Kidney (tissue), 14 donors: ENCODE results near the gene CELSR2. TPM values are rescaled to one million over a fixed set of nuclear protein-coding genes. Genes with fewer than 3 reads are reported as not detected.

ENCODE experiments used
- DNase-seq, 5 donors: peaks; one replicate each; pipeline ENCODE4 v3.0.0-alpha.2; 2013 to 2020
- FAIRE-seq: peaks from 2 replicates; lab custom pipeline; 2012; peaks lifted over from hg19 to GRCh38; lab: Jason Lieb, UNC
- H3K27ac ChIP-seq, 2 donors: one replicate each; pipeline ENCODE4 v1.7.0; 2013; ENCODE audit warnings: low read depth in 2 of 2, low read length in 2 of 2, inconsistent platforms in 1 of 2
- H3K27me3 ChIP-seq: one replicate; pipeline ENCODE4 v1.7.1; 2013; ENCODE audit warnings: low read length, inconsistent platforms; ENCODE audit not compliant: control insufficient read depth, insufficient read depth
- H3K36me3 ChIP-seq, 3 donors: one replicate each; pipeline versions ENCODE4 v1.7.0 to v1.7.1; 2013; ENCODE audit warnings: low read length in 3 of 3, control low read depth in 1 of 3, inconsistent platforms in 1 of 3; ENCODE audit not compliant: insufficient read depth in 3 of 3, control insufficient read depth in 2 of 3
- H3K4me1 ChIP-seq, 3 donors: one replicate each; pipeline versions ENCODE4 v1.7.0 to v1.7.1; 2013; ENCODE audit warnings: low read length in 3 of 3, inconsistent platforms in 1 of 3, low read depth in 1 of 3; ENCODE audit not compliant: control insufficient read depth in 2 of 3, insufficient read depth in 2 of 3
- H3K4me3 ChIP-seq, 3 donors: one replicate each; pipeline versions ENCODE4 v1.7.0 to v1.8.1; 2013; ENCODE audit warnings: low read length in 3 of 3, control low read depth in 1 of 3, inconsistent platforms in 1 of 3
- H3K9ac ChIP-seq, 3 donors: one replicate each; pipeline versions ENCODE4 v1.7.0 to v1.7.1; 2013; ENCODE audit warnings: low read length in 3 of 3, control low read depth in 1 of 3, inconsistent platforms in 1 of 3
- H3K9me3 ChIP-seq, 3 donors: one replicate each; pipeline versions ENCODE4 v1.7.0 to v1.7.1; 2013; ENCODE audit warnings: low read length in 3 of 3, control low read depth in 1 of 3, inconsistent platforms in 1 of 3; ENCODE audit not compliant: control insufficient read depth in 2 of 3, insufficient read depth in 1 of 3
- intact Hi-C: fragments of 100-400 bp; cut with DNase I; formaldehyde crosslinking; loops from one replicate; pipeline ENCODE4 v1.11.1; 2022
- polyA plus RNA-seq: library from polyadenylated mRNA; stranded (reverse); fragments of 350-450 nt; fragmentation: Illumina TruSeq; extraction: RNeasy Lipid Tissue Mini Kit (QIAGEN cat#74804); gene quantifications from one replicate; pipeline ENCODE4 v1.2.3, GENCODE V29; 2014; ENCODE audit warnings: low read depth, low replicate concordance; ENCODE audit not compliant: insufficient read depth
- total RNA-seq: library from RNA; stranded (reverse); fragmentation: NEBNext Ultra II Directional; extraction: Animal tissue kit (Norgen Biotek cat#: 25700); gene quantifications from one replicate; pipeline ENCODE4 v1.2.1, GENCODE V29; 2021
- TF ChIP-seq, protein P1 (sequence below): IDR thresholded peaks from 3 replicates; pipeline ENCODE4 v1.5.1; 2012; ENCODE audit warnings: mild to moderate bottlenecking, moderate library complexity, borderline replicate concordance; ENCODE audit not compliant: insufficient read depth; ENCODE audit errors: extremely low read depth
- donor health status: control.
- donor health status: control.
- donor health status: control.
- donor health status: control.
- donor health status: control.
- donor health status: DM: yes; HTN: yes; CAD: no.
- donor health status: Normal renal cell carcinoma (clear cell type).

Gene CELSR2
- total and polyA plus RNA-seq, 2 donors from 2014 or later = 10.6 to 65.6 TPM

DNA sequence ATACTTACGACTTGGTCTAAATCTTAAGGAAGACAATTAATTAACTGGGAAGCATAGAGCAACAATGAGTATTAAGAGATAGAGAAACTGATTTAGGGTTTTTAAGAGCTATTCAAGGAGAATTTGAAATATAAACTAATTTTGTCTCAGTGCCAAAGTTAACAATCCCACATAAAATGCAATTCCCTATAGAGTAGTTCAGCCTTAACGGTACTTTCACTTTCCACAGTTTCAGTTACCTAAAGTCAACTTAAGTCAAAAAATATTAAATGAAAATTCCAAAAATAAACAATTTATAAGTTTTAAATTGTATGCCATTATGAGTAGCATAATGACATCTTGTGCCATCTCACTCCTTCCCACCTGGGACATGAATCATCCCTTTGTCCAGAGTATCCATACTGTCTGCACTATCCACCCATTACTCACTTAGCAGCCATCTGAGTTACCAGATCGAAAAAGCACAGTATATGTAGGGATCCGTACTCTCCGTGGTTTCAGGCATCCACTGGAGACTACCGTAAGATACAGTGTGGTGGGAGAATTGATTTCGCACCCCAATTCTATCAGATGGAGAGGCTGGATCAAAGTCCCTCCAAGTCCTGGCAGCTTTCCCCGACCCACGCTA lies 40.4 kb upstream of the CELSR2 start:
- TF ChIP-seq, protein P1, sequence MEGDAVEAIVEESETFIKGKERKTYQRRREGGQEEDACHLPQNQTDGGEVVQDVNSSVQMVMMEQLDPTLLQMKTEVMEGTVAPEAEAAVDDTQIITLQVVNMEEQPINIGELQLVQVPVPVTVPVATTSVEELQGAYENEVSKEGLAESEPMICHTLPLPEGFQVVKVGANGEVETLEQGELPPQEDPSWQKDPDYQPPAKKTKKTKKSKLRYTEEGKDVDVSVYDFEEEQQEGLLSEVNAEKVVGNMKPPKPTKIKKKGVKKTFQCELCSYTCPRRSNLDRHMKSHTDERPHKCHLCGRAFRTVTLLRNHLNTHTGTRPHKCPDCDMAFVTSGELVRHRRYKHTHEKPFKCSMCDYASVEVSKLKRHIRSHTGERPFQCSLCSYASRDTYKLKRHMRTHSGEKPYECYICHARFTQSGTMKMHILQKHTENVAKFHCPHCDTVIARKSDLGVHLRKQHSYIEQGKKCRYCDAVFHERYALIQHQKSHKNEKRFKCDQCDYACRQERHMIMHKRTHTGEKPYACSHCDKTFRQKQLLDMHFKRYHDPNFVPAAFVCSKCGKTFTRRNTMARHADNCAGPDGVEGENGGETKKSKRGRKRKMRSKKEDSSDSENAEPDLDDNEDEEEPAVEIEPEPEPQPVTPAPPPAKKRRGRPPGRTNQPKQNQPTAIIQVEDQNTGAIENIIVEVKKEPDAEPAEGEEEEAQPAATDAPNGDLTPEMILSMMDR = no peak
- FAIRE-seq (no peak), DNase-seq (peak in 1 of 5 donors; percentile 36)
- no peaks in the 10 kb centered on the region for H3K27me3 ChIP-seq
- intact Hi-C loops = no loop called here
- no peak overlapping the region for H3K9ac ChIP-seq
- H3K36me3 ChIP-seq = no peaks in the 10 kb centered on the region
- H3K27ac ChIP-seq = no peak overlapping the region
- peaks cover 0 to 4% (median 0%) of the 10 kb centered on the region in 3 donors for H3K4me1 ChIP-seq
- H3K9me3 ChIP-seq = no peaks in the 10 kb centered on the region
- peak overlapping the region in 2 of 3 donors; percentile 22 to 33 for H3K4me3 ChIP-seq

- FAIRE-seq (no peak), DNase-seq (no peak)
- H3K27ac ChIP-seq = no peak overlapping the region
- no peaks in the 10 kb centered on the region for H3K27me3 ChIP-seq
- no peaks in the 10 kb centered on the region for H3K36me3 ChIP-seq
- TF ChIP-seq, protein P1 = no peak
- H3K9ac ChIP-seq = no peak overlapping the region
- H3K9me3 ChIP-seq = no peaks in the 10 kb centered on the region
- H3K4me1 ChIP-seq = peaks cover 2 to 6% (median 2%) of the 10 kb centered on the region in 3 donors
- no peak overlapping the region for H3K4me3 ChIP-seq
- intact Hi-C loops = no loop called here
Measured at GRCh38 chr1:109210058-109210457, 39.3 kb upstream of the CELSR2 start.

GRCh38 chr1:109213345-109213823 lies 36.0 kb upstream of the CELSR2 start:
- Histone ChIP-seq H3K36me3 (no peaks in the 10 kb centered on the region), H3K27me3 (no peaks in the 10 kb centered on the region), H3K9ac (peak overlapping the region in 1 of 3 donors; percentile 47), H3K9me3 (no peaks in the 10 kb centered on the region), H3K4me1 (peaks cover 3 to 12% (median 5%) of the 10 kb centered on the region in 3 donors), H3K27ac (peak overlapping the region in 1 of 2 donors; percentile 97), H3K4me3 (peak overlapping the region; percentile 71 to 99 (median 80))
- TF ChIP-seq, protein P1 = no peak
- DNase-seq (no peak), FAIRE-seq (no peak)
- intact Hi-C loops = no loop called here
